ENCODE measurements around the gene MRPS11. TPM values are rescaled to one million over a fixed set of nuclear protein-coding genes. Genes with fewer than 3 reads are reported as not detected.

MRPS11 gene
- total RNA-seq, 6 donors from 2014 or later, result 12.9 to 53.4 (median 34.7) TPM

GRCh38 chr15:88505721-88506120 is 38.2 kb downstream of the MRPS11 start:
- Histone ChIP-seq H3K36me3 (peaks cover 0 to 39% (median 9%) of the 10 kb centered on the region in 4 donors), H3K4me1 (no peaks in the 10 kb centered on the region), H3K9me3 (no peaks in the 10 kb centered on the region), H3K27ac (no peak overlapping the region), H3K27me3 (no peaks in the 10 kb centered on the region), H3K4me3 (no peak overlapping the region)
- WGBS, 2 donors, result 100% methylated on average over 2 of the region's 2 CpGs
- DNase-seq (no peak), ATAC-seq (ENCODE audit: low FRiP score in 2 of 2) (no peak)
- TF ChIP-seq CTCF (IDR thresholded peaks at IDR 0.05) (no peak), EP300 (IDR thresholded peaks at IDR 0.05) (no peak), POLR2AphosphoS5 (IDR thresholded peaks at IDR 0.05) (no peak), POLR2A (IDR thresholded peaks at IDR 0.05) (no peak)

GRCh38 chr15:88506628-88507027 is 39.1 kb downstream of the MRPS11 start:
- Histone ChIP-seq H3K4me3 (no peak overlapping the region), H3K36me3 (peaks cover 0 to 45% (median 12%) of the 10 kb centered on the region in 4 donors), H3K27me3 (no peaks in the 10 kb centered on the region), H3K4me1 (no peaks in the 10 kb centered on the region), H3K27ac (no peak overlapping the region), H3K9me3 (no peaks in the 10 kb centered on the region)
- DNase-seq (no peak), ATAC-seq (ENCODE audit: low FRiP score in 2 of 2) (no peak)
- TF ChIP-seq POLR2AphosphoS5 (IDR thresholded peaks at IDR 0.05) (no peak), POLR2A (IDR thresholded peaks at IDR 0.05) (no peak), CTCF (IDR thresholded peaks at IDR 0.05) (no peak), EP300 (IDR thresholded peaks at IDR 0.05) (no peak)

GRCh38 chr15:88509321-88509720 is 41.8 kb downstream of the MRPS11 start:
- Histone ChIP-seq H3K9me3 (no peaks in the 10 kb centered on the region), H3K36me3 (peaks cover 4 to 56% (median 13%) of the 10 kb centered on the region in 4 donors), H3K27ac (no peak overlapping the region), H3K4me1 (no peaks in the 10 kb centered on the region), H3K4me3 (no peak overlapping the region), H3K27me3 (no peaks in the 10 kb centered on the region)
- no peak for ATAC-seq (ENCODE audit: low FRiP score in 2 of 2)
- TF ChIP-seq POLR2A (IDR thresholded peaks at IDR 0.05) (no peak), CTCF (IDR thresholded peaks at IDR 0.05) (no peak), POLR2AphosphoS5 (IDR thresholded peaks at IDR 0.05) (no peak), EP300 (IDR thresholded peaks at IDR 0.05) (no peak)
- 95% methylated on average over 4 of the region's 4 CpGs for WGBS, 2 donors
- no peak for DNase-seq

GRCh38 chr15:88509964-88510363 is 42.5 kb downstream of the MRPS11 start:
- H3K27me3 ChIP-seq, result no peaks in the 10 kb centered on the region
- no peaks in the 10 kb centered on the region for H3K4me1 ChIP-seq
- H3K27ac ChIP-seq, result no peak overlapping the region
- DNase-seq (no peak), ATAC-seq (ENCODE audit: low FRiP score in 2 of 2) (no peak)
- peaks cover 4 to 55% (median 13%) of the 10 kb centered on the region in 4 donors for H3K36me3 ChIP-seq
- H3K4me3 ChIP-seq, result no peak overlapping the region
- no peaks in the 10 kb centered on the region for H3K9me3 ChIP-seq
- TF ChIP-seq CTCF (IDR thresholded peaks at IDR 0.05) (no peak), POLR2A (IDR thresholded peaks at IDR 0.05) (no peak), POLR2AphosphoS5 (IDR thresholded peaks at IDR 0.05) (no peak), EP300 (IDR thresholded peaks at IDR 0.05) (no peak)

GRCh38 chr15:88511161-88511560 is 43.7 kb downstream of the MRPS11 start:
- no peak for ATAC-seq (ENCODE audit: low FRiP score in 2 of 2)
- H3K36me3 ChIP-seq, result peaks cover 0 to 56% (median 12%) of the 10 kb centered on the region in 4 donors
- no peak for TF ChIP-seq POLR2AphosphoS5 (IDR thresholded peaks at IDR 0.05)
- TF ChIP-seq CTCF (IDR thresholded peaks at IDR 0.05), result no peak
- TF ChIP-seq EP300 (IDR thresholded peaks at IDR 0.05), result no peak
- TF ChIP-seq POLR2A (IDR thresholded peaks at IDR 0.05), result no peak

More at GRCh38 chr15:88511161-88511560, 43.7 kb downstream of the MRPS11 start:
- no peak for DNase-seq
- Histone ChIP-seq H3K27ac (no peak overlapping the region), H3K9me3 (no peaks in the 10 kb centered on the region), H3K4me1 (no peaks in the 10 kb centered on the region), H3K27me3 (no peaks in the 10 kb centered on the region), H3K4me3 (no peak overlapping the region)
- 97% methylated on average over 2 of the region's 2 CpGs for WGBS, 2 donors

Measured in upper lobe of left lung (tissue), 6 donors.